HG03354 (cell line): ENCODE measurements around the gene FAT2.
"Not testable (repeated sequence)": the region's sequence is repeated elsewhere in the genome, so short reads cannot be mapped to it uniquely, and the experiment has no call there.

Experiments used
- ATAC-seq: cut with Tn5 transposase; IDR thresholded peaks from one replicate; pipeline ENCODE4 v1.9.1; 2021; ENCODE audit warnings: mild to moderate bottlenecking; ENCODE audit not compliant: unreplicated experiment, poor library complexity, severe bottlenecking

Gene FAT2

GRCh38 chr5:151584057-151584937 is 6.8 kb downstream of the FAT2 start:
- no peak for ATAC-seq

GRCh38 chr5:151581812-151582583 is 9.1 kb downstream of the FAT2 start:
- ATAC-seq = no peak

- ATAC-seq = no peak
Measured at GRCh38 chr5:151581347-151581746, 9.8 kb downstream of the FAT2 start.

GRCh38 chr5:151580858-151581257 is 10.3 kb downstream of the FAT2 start:
- ATAC-seq = no peak

- no peak for ATAC-seq
Measured at GRCh38 chr5:151580239-151580638, 10.9 kb downstream of the FAT2 start.

GRCh38 chr5:151579146-151579545 is 12.0 kb downstream of the FAT2 start:
- ATAC-seq = not testable (repeated sequence)

GRCh38 chr5:151578326-151579025 is 12.7 kb downstream of the FAT2 start:
- no peak for ATAC-seq

GRCh38 chr5:151577566-151577965 is 13.6 kb downstream of the FAT2 start:
- peak; percentile 52 for ATAC-seq

GRCh38 chr5:151574444-151574996 is 16.6 kb downstream of the FAT2 start:
- no peak for ATAC-seq

GRCh38 chr5:151572657-151573368 is 18.3 kb downstream of the FAT2 start:
- ATAC-seq = no peak

GRCh38 chr5:151571270-151572173 is 19.6 kb downstream of the FAT2 start:
- no peak for ATAC-seq

GRCh38 chr5:151570512-151571269 is 20.4 kb downstream of the FAT2 start:
- no peak for ATAC-seq

GRCh38 chr5:151570058-151570457 is 21.1 kb downstream of the FAT2 start:
- no peak for ATAC-seq

- ATAC-seq = no peak
Measured at GRCh38 chr5:151569132-151570046, 21.7 kb downstream of the FAT2 start.

- ATAC-seq = no peak
Measured at GRCh38 chr5:151568036-151568435, 23.1 kb downstream of the FAT2 start.

GRCh38 chr5:151565971-151566370 is 25.2 kb downstream of the FAT2 start:
- no peak for ATAC-seq
